HepG2 (cell line): ENCODE data around the gene APBB3. TPM values are rescaled to one million over a fixed set of nuclear protein-coding genes. Genes with fewer than 3 reads are reported as not detected.

Source experiments
- CBFB ChIP-seq: sonication (generic); formaldehyde crosslinking; IDR thresholded peaks from 2 replicates; pipeline ENCODE4 v1.4.0; 2020; ENCODE audit warnings: missing genetic modification reagents
- ZNF614 ChIP-seq: IDR thresholded peaks from 2 replicates; pipeline ENCODE4 v1.6.1; 2018; ENCODE audit warnings: missing biosample characterization, missing genetic modification reagents, inconsistent platforms, borderline replicate concordance
- ZNF850 ChIP-seq: sonication (generic); formaldehyde crosslinking; conservative IDR thresholded peaks from 2 replicates; pipeline ENCODE4 v1.9.0; 2021; ENCODE audit warnings: mild to moderate bottlenecking, missing genetic modification reagents
- polyA plus RNA-seq, 8 experiments: library from polyadenylated mRNA; depleted of rRNA in 3 of 8; stranded (reverse) in 7 of 8; unstranded in 1 of 8; fragments of >200 nt; fragmentation: Illumina TruSeq in 4 of 8; extraction: Trizol in 4 of 8; gene quantifications; 2 replicates each; pipeline versions ENCODE4 v1.2.1 to v1.2.3, GENCODE V29; 2011 to 2016; ENCODE audit warnings: low read depth in 4 of 8, missing spikeins in 1 of 8, mixed read lengths in 1 of 8; ENCODE audit not compliant: insufficient read depth in 1 of 8
- total RNA-seq, 5 experiments: library from RNA; depleted of rRNA; stranded (reverse); fragments of >200 nt; fragmentation: Illumina TruSeq; extraction: Trizol; gene quantifications; 2 replicates each; pipeline ENCODE4 v1.2.3, GENCODE V29; 2016; ENCODE audit warnings: low read depth in 1 of 5
- TF ChIP-seq, protein P1 (sequence below): sonication (generic); formaldehyde crosslinking; IDR thresholded peaks from 2 replicates; pipeline ENCODE4 v1.4.0; 2020; ENCODE audit warnings: mild to moderate bottlenecking, missing genetic modification reagents
- TF ChIP-seq, protein P2 (sequence below): conservative IDR thresholded peaks from 2 replicates; pipeline ENCODE4 v1.6.1; 2018; ENCODE audit warnings: missing genetic modification reagents
- TF ChIP-seq, protein P3 (sequence below): sonication (generic); formaldehyde crosslinking; IDR thresholded peaks from 2 replicates; pipeline ENCODE4 v1.8.0; 2023; ENCODE audit warnings: mild to moderate bottlenecking, missing genetic modification reagents
- TF ChIP-seq, protein P4 (sequence below): IDR thresholded peaks from 2 replicates; pipeline ENCODE4 v1.6.1; 2016; ENCODE audit warnings: missing compliant biosample characterization, missing genetic modification reagents, borderline replicate concordance
- TF ChIP-seq, protein P5 (sequence below): sonication (generic); formaldehyde crosslinking; IDR thresholded peaks from 2 replicates; pipeline ENCODE4 v1.4.0; 2020; ENCODE audit warnings: mild to moderate bottlenecking, missing genetic modification reagents, borderline replicate concordance
- TF ChIP-seq, protein P6 (sequence below): sonication (generic); formaldehyde crosslinking; IDR thresholded peaks from 2 replicates; pipeline ENCODE4 v1.4.0; 2020; ENCODE audit warnings: mild to moderate bottlenecking, missing genetic modification reagents

The APBB3 gene
- total and polyA plus RNA-seq, 2 of the 13 experiments (the other 11 are each of a cell fraction or from before 2014, with no cell fraction given) = 0.38 to 0.78 TPM

DNA sequence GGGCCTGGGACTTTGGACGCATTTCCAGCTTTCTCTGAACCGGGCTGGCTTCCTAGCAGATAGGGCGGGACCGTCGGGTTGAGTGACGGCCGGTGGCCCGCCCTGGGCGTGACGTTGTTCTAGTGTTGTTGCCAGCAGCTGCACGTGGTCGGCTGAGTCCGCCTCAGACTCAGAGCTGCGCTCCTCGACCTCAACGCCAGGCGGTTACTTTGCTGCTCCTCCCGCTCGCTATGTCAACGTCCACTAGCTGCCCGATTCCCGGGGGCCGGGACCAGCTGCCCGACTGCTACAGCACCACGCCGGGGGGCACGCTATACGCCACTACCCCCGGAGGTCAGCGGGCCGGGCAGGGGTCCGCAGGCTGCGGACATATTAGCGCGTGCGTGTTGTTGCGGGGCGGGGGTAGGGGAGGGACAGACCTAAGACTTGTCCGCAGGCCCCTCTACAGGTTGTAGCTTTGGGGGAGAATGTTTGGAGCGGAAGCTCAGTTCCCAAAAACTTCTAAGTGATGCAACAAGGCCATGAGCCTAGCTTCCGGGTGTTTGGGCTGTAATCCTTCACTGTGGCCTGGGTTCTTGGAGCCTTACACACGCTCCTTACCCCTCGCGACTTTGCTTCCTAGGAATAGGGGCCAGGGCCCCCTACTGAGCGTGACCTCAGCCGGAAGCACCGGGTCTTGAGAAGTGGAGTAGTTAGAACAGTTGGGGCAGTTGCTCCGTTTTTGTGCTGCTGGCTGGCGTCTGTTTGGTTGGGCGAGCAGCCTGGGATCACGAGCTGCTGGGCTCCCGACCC is 16.7 kb downstream of the APBB3 start, which contains the start of gene EIF4EBP3 (continued):
- TF ChIP-seq, protein P1, sequence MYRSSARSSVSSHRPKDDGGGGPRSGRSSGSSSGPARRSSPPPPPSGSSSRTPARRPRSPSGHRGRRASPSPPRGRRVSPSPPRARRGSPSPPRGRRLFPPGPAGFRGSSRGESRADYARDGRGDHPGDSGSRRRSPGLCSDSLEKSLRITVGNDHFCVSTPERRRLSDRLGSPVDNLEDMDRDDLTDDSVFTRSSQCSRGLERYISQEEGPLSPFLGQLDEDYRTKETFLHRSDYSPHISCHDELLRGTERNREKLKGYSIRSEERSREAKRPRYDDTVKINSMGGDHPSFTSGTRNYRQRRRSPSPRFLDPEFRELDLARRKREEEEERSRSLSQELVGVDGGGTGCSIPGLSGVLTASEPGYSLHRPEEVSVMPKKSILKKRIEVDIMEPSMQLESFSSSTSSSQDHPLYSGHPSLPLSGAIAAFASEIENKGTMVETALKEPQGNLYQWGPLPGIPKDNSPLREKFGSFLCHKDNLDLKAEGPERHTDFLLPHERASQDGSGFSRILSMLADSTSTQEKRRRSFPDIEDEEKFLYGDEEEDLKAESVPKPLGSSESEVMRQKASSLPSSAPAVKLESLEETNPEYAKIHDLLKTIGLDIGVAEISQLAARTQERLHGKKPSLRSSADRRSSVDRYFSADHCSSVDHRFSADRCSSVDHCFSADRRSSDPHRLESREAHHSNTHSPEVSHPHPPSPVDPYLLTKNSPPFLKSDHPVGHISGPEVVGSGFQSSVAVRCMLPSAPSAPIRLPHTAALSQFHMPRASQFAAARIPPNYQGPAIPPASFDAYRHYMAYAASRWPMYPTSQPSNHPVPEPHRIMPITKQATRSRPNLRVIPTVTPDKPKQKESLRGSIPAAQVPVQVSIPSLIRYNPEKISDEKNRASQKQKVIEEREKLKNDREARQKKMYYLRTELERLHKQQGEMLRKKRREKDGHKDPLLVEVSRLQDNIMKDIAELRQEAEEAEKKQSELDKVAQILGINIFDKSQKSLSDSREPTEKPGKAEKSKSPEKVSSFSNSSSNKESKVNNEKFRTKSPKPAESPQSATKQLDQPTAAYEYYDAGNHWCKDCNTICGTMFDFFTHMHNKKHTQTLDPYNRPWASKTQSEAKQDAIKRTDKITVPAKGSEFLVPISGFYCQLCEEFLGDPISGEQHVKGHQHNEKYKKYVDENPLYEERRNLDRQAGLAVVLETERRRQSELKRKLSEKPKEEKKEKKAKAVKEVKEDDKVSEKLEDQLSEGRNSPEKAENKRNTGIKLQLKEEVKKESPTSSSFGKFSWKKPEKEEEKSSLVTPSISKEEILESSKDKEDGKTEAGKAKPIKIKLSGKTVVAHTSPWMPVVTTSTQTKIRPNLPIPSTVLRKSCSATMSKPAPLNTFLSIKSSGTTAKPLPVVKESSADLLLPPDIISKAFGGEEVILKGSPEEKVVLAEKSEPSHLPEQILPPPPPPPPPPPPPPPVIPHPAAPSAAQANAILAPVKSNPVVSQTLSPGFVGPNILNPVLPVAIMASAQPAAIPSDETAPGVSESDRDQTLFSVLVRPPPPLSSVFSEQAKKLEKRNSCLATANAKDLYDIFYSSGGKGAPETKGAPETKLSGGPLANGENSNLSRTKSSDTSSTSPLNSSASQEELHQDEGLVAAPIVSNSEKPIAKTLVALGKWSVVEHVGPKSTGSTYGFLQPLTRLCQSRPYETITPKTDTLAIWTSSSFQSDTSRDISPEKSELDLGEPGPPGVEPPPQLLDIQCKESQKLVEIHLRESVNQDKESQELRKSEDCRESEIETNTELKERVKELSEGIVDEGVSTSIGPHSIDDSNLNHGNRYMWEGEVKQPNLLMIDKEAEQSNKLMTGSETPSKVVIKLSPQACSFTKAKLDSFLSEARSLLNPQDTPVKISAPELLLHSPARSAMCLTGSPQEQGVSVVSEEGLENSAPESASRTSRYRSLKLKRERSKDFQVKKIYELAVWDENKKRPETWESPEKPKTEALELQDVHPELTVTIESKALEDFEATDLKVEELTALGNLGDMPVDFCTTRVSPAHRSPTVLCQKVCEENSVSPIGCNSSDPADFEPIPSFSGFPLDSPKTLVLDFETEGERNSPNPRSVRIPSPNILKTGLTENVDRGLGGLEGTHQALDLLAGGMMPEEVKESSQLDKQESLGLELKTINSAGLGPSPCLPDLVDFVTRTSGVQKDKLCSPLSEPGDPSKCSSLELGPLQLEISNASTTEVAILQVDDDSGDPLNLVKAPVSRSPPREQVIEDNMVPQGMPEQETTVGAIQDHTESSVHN = no peak
- TF ChIP-seq, protein P2, sequence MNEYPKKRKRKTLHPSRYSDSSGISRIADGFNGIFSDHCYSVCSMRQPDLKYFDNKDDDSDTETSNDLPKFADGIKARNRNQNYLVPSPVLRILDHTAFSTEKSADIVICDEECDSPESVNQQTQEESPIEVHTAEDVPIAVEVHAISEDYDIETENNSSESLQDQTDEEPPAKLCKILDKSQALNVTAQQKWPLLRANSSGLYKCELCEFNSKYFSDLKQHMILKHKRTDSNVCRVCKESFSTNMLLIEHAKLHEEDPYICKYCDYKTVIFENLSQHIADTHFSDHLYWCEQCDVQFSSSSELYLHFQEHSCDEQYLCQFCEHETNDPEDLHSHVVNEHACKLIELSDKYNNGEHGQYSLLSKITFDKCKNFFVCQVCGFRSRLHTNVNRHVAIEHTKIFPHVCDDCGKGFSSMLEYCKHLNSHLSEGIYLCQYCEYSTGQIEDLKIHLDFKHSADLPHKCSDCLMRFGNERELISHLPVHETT (CRISPR knock-in tag) = no peak
- TF ChIP-seq, protein P3, sequence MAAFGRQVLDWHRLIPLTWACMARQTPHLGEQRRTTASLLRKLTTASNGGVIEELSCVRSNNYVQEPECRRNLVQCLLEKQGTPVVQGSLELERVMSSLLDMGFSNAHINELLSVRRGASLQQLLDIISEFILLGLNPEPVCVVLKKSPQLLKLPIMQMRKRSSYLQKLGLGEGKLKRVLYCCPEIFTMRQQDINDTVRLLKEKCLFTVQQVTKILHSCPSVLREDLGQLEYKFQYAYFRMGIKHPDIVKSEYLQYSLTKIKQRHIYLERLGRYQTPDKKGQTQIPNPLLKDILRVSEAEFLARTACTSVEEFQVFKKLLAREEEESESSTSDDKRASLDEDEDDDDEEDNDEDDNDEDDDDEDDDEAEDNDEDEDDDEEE (CRISPR knock-in tag) = no peak
- TF ChIP-seq, protein P4, sequence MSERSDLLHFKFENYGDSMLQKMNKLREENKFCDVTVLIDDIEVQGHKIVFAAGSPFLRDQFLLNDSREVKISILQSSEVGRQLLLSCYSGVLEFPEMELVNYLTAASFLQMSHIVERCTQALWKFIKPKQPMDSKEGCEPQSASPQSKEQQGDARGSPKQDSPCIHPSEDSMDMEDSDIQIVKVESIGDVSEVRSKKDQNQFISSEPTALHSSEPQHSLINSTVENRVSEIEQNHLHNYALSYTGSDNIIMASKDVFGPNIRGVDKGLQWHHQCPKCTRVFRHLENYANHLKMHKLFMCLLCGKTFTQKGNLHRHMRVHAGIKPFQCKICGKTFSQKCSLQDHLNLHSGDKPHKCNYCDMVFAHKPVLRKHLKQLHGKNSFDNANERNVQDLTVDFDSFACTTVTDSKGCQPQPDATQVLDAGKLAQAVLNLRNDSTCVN (CRISPR knock-in tag) = no peak
- TF ChIP-seq, protein P5, sequence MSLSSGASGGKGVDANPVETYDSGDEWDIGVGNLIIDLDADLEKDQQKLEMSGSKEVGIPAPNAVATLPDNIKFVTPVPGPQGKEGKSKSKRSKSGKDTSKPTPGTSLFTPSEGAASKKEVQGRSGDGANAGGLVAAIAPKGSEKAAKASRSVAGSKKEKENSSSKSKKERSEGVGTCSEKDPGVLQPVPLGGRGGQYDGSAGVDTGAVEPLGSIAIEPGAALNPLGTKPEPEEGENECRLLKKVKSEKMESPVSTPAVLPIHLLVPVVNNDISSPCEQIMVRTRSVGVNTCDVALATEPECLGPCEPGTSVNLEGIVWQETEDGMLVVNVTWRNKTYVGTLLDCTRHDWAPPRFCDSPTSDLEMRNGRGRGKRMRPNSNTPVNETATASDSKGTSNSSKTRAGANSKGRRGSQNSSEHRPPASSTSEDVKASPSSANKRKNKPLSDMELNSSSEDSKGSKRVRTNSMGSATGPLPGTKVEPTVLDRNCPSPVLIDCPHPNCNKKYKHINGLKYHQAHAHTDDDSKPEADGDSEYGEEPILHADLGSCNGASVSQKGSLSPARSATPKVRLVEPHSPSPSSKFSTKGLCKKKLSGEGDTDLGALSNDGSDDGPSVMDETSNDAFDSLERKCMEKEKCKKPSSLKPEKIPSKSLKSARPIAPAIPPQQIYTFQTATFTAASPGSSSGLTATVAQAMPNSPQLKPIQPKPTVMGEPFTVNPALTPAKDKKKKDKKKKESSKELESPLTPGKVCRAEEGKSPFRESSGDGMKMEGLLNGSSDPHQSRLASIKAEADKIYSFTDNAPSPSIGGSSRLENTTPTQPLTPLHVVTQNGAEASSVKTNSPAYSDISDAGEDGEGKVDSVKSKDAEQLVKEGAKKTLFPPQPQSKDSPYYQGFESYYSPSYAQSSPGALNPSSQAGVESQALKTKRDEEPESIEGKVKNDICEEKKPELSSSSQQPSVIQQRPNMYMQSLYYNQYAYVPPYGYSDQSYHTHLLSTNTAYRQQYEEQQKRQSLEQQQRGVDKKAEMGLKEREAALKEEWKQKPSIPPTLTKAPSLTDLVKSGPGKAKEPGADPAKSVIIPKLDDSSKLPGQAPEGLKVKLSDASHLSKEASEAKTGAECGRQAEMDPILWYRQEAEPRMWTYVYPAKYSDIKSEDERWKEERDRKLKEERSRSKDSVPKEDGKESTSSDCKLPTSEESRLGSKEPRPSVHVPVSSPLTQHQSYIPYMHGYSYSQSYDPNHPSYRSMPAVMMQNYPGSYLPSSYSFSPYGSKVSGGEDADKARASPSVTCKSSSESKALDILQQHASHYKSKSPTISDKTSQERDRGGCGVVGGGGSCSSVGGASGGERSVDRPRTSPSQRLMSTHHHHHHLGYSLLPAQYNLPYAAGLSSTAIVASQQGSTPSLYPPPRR (CRISPR knock-in tag) = no peak; the same call in 1 of the 2 replicates
- TF ChIP-seq ZNF614 (peak; percentile 82; the same call in 1 of the 2 replicates), ZNF850 (CRISPR knock-in tag) (0 out of 2 replicates have a peak, but pooled peaks have one; percentile 13), CBFB (CRISPR knock-in tag) (0 out of 2 replicates have a peak, but pooled peaks have one; percentile 39)
- TF ChIP-seq, protein P6, sequence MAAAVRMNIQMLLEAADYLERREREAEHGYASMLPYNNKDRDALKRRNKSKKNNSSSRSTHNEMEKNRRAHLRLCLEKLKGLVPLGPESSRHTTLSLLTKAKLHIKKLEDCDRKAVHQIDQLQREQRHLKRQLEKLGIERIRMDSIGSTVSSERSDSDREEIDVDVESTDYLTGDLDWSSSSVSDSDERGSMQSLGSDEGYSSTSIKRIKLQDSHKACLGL = no peak
